NCI-H774 (cell line): Measurements from ENCODE around the gene TEX52.
"Not testable (repeated sequence)": the region's sequence is repeated elsewhere in the genome, so short reads cannot be mapped to it uniquely, and the experiment has no call there.

Experiments
- DNase-seq: peaks from one replicate; lab custom pipeline; 2025; lab: John Stamatoyannopoulos, UW

The TEX52 gene

GRCh38 chr12:2857021-2857431, at the start of gene TEX52:
TSS of gene TEX52 (minus strand) at chr12:2857039. CDS start at chr12:2857026, 13 bp downstream.
- peak; percentile 51 for DNase-seq

- no peak for DNase-seq
These were observed 47.4 kb upstream of the TEX52 start for GRCh38 chr12:2904260-2904659.

- DNase-seq, result peak; percentile 31
These were observed 45.5 kb upstream of the TEX52 start for GRCh38 chr12:2902272-2902880.

- DNase-seq, result no peak
These were observed 43.8 kb upstream of the TEX52 start for GRCh38 chr12:2900642-2901041.

- no peak for DNase-seq
These were observed 40.6 kb upstream of the TEX52 start for GRCh38 chr12:2897418-2897817.

- no peak for DNase-seq
These were observed 38.7 kb upstream of the TEX52 start for GRCh38 chr12:2895511-2895910.

- no peak for DNase-seq
These were observed 38.2 kb upstream of the TEX52 start for GRCh38 chr12:2895051-2895451.

- no peak for DNase-seq
These were observed 36.2 kb upstream of the TEX52 start for GRCh38 chr12:2893007-2893406.

- no peak for DNase-seq
These were observed 35.4 kb upstream of the TEX52 start for GRCh38 chr12:2892246-2892645.

- DNase-seq, result peak; percentile 39
These were observed 34.6 kb upstream of the TEX52 start for GRCh38 chr12:2891240-2892053.

GRCh38 chr12:2890388-2891239, 33.8 kb upstream of the TEX52 start, which contains the start of gene TULP3:
TSS of gene TULP3 (plus strand) at chr12:2890891. CDS start at chr12:2890948, 57 bp downstream.
- DNase-seq, result peak; percentile 98

GRCh38 chr12:2890001-2890387, 33.2 kb upstream of the TEX52 start:
- no peak for DNase-seq

- DNase-seq, result no peak
These were observed 30.1 kb upstream of the TEX52 start for GRCh38 chr12:2886768-2887450.

- no peak for DNase-seq
These were observed 28.0 kb upstream of the TEX52 start for GRCh38 chr12:2884810-2885209.

GRCh38 chr12:2879853-2880252, 23.0 kb upstream of the TEX52 start:
- no peak for DNase-seq

GRCh38 chr12:2877953-2878732, 21.3 kb upstream of the TEX52 start:
- DNase-seq, result peak; percentile 77

GRCh38 chr12:2877047-2877952, 20.5 kb upstream of the TEX52 start, which contains the start of the genes FOXM1 and RHNO1:
TSS of gene FOXM1 (minus strand) at chr12:2877174. CDS start at chr12:2874478, 2,696 bp downstream.
TSS of gene RHNO1 (plus strand) at chr12:2877223. CDS start at chr12:2885367, 8,144 bp downstream.
- DNase-seq, result peak; percentile 90

GRCh38 chr12:2876431-2877046, 19.7 kb upstream of the TEX52 start:
- no peak for DNase-seq

GRCh38 chr12:2868986-2869632, 12.3 kb upstream of the TEX52 start:
- DNase-seq, result not testable (repeated sequence)
